ENCODE results near the gene LSAMP. TPM values are rescaled to one million over a fixed set of nuclear protein-coding genes. Genes with fewer than 3 reads are reported as not detected.

Gene LSAMP
- total RNA-seq, 3 donors from 2014 or later, result 0.78 to 39.8 (median 1.9) TPM

DNA sequence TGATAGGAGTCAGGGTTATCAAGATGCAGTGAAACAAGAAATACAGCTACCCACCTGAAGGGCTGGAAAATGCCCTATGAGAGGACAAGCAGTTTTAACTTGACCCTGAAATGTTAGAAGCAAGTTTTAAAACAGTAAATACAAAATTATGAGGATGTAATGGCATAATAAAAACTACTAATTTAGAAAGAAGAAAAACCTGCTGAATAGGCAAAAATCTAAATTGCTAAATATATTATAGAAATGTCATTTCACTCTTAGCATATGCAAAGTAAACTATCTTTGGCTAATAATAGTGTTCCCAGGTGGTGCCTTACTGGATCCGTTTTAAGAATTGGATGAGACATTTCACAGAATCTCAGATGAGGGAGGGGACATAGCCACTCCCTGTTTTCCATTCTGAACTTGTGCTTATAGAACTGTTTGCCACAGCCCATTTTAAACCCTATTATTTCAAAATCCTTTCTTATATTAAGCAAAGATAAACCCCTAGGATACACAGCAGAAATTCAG is 294.6 kb downstream of the LSAMP start:
- no peaks in the 10 kb centered on the region for H3K9me3 ChIP-seq
- ATAC-seq, result no peak
- H3K4me3 ChIP-seq, result no peak overlapping the region
- no peak for DNase-seq
- no peaks in the 10 kb centered on the region for H3K36me3 ChIP-seq (ENCODE audit: low read depth)
- H3K4me1 ChIP-seq (ENCODE audit: low read depth), result no peaks in the 10 kb centered on the region
- intact Hi-C loops (cut with DNase I, micrococcal nuclease), result no loop called here
- TF ChIP-seq, protein P1, sequence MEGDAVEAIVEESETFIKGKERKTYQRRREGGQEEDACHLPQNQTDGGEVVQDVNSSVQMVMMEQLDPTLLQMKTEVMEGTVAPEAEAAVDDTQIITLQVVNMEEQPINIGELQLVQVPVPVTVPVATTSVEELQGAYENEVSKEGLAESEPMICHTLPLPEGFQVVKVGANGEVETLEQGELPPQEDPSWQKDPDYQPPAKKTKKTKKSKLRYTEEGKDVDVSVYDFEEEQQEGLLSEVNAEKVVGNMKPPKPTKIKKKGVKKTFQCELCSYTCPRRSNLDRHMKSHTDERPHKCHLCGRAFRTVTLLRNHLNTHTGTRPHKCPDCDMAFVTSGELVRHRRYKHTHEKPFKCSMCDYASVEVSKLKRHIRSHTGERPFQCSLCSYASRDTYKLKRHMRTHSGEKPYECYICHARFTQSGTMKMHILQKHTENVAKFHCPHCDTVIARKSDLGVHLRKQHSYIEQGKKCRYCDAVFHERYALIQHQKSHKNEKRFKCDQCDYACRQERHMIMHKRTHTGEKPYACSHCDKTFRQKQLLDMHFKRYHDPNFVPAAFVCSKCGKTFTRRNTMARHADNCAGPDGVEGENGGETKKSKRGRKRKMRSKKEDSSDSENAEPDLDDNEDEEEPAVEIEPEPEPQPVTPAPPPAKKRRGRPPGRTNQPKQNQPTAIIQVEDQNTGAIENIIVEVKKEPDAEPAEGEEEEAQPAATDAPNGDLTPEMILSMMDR (IDR thresholded peaks at IDR 0.05), result no peak

GRCh38 chr3:116148881-116149851 is 296.1 kb downstream of the LSAMP start:
- ATAC-seq, result no peak
- intact Hi-C loops (cut with DNase I, micrococcal nuclease), result no loop called here
- Histone ChIP-seq H3K9me3 (no peaks in the 10 kb centered on the region), H3K4me3 (no peak overlapping the region), H3K36me3 (ENCODE audit: low read depth) (no peaks in the 10 kb centered on the region), H3K4me1 (ENCODE audit: low read depth) (no peaks in the 10 kb centered on the region)
- TF ChIP-seq, protein P1 (IDR thresholded peaks at IDR 0.05), result no peak
- no peak for DNase-seq

GRCh38 chr3:116145613-116146012 is 299.7 kb downstream of the LSAMP start:
- Histone ChIP-seq H3K4me3 (no peak overlapping the region), H3K9me3 (no peaks in the 10 kb centered on the region), H3K4me1 (ENCODE audit: low read depth) (no peaks in the 10 kb centered on the region), H3K36me3 (ENCODE audit: low read depth) (no peaks in the 10 kb centered on the region)
- DNase-seq (no peak), ATAC-seq (no peak)
- TF ChIP-seq, protein P1 (IDR thresholded peaks at IDR 0.05), result no peak
- intact Hi-C loops (cut with DNase I, micrococcal nuclease), result no loop called here

GRCh38 chr3:116141724-116142123 is 303.6 kb downstream of the LSAMP start:
- Histone ChIP-seq H3K4me3 (no peak overlapping the region), H3K4me1 (ENCODE audit: low read depth) (no peaks in the 10 kb centered on the region), H3K36me3 (ENCODE audit: low read depth) (no peaks in the 10 kb centered on the region), H3K9me3 (no peaks in the 10 kb centered on the region)
- TF ChIP-seq, protein P1 (IDR thresholded peaks at IDR 0.05), result no peak
- DNase-seq (no peak), ATAC-seq (no peak)
- intact Hi-C loops (cut with DNase I, micrococcal nuclease), result no loop called here

GRCh38 chr3:116140100-116140689 is 305.1 kb downstream of the LSAMP start:
- no peak for ATAC-seq
- intact Hi-C loops (cut with DNase I, micrococcal nuclease), result no loop called here
- TF ChIP-seq, protein P1 (IDR thresholded peaks at IDR 0.05), result peak; percentile 29

More at GRCh38 chr3:116140100-116140689, 305.1 kb downstream of the LSAMP start:
- no peak for DNase-seq
- H3K4me1 ChIP-seq (ENCODE audit: low read depth), result no peaks in the 10 kb centered on the region
- H3K4me3 ChIP-seq, result no peak overlapping the region
- no peaks in the 10 kb centered on the region for H3K9me3 ChIP-seq
- no peaks in the 10 kb centered on the region for H3K36me3 ChIP-seq (ENCODE audit: low read depth)
